Pons (tissue), 1 donor: ENCODE data around the gene RALBP1.

ENCODE experiments used
- DNase-seq: peaks from one replicate; pipeline ENCODE4 v3.0.0-alpha.2; 2016; ENCODE audit warnings: low spot score

Gene RALBP1

GRCh38 chr18:9508446-9509025 is 33.2 kb downstream of the RALBP1 start:
- no peak for DNase-seq

GRCh38 chr18:9513971-9514512 is 38.7 kb downstream of the RALBP1 start:
- DNase-seq, result no peak

GRCh38 chr18:9516437-9517064 is 41.2 kb downstream of the RALBP1 start:
- peak; percentile 22 for DNase-seq

GRCh38 chr18:9517869-9518268 is 42.6 kb downstream of the RALBP1 start:
- DNase-seq, result no peak

GRCh38 chr18:9519399-9519798 is 44.1 kb downstream of the RALBP1 start:
- no peak for DNase-seq

GRCh38 chr18:9520666-9521065 is 45.4 kb downstream of the RALBP1 start:
- no peak for DNase-seq

- DNase-seq, result no peak
Measured at GRCh38 chr18:9521770-9522169, 46.5 kb downstream of the RALBP1 start.

GRCh38 chr18:9522952-9523351 is 47.6 kb downstream of the RALBP1 start:
- no peak for DNase-seq

- DNase-seq, result no peak
Measured at GRCh38 chr18:9526458-9526857, 51.1 kb downstream of the RALBP1 start.

- DNase-seq, result no peak
Measured at GRCh38 chr18:9530226-9531009, 55.1 kb downstream of the RALBP1 start.

GRCh38 chr18:9531791-9532410 is 56.6 kb downstream of the RALBP1 start:
- no peak for DNase-seq

- DNase-seq, result no peak
Measured at GRCh38 chr18:9534844-9535243, 59.5 kb downstream of the RALBP1 start.

- peak; percentile 84 for DNase-seq
Measured at GRCh38 chr18:9535430-9535991, 60.2 kb downstream of the RALBP1 start.

- DNase-seq, result no peak
Measured at GRCh38 chr18:9536354-9537152, 61.2 kb downstream of the RALBP1 start.

GRCh38 chr18:9537677-9538076 is 62.4 kb downstream of the RALBP1 start:
- DNase-seq, result no peak

- DNase-seq, result no peak
Measured at GRCh38 chr18:9539283-9539682, 64.0 kb downstream of the RALBP1 start.

GRCh38 chr18:9539938-9540337 is 64.6 kb downstream of the RALBP1 start:
- no peak for DNase-seq

- no peak for DNase-seq
Measured at GRCh38 chr18:9542924-9543323, 67.6 kb downstream of the RALBP1 start.

GRCh38 chr18:9545029-9545428 is 69.7 kb downstream of the RALBP1 start:
- no peak for DNase-seq

GRCh38 chr18:9546468-9546867 is 71.2 kb downstream of the RALBP1 start:
- no peak for DNase-seq

- no peak for DNase-seq
Measured at GRCh38 chr18:9547782-9548181, 72.5 kb downstream of the RALBP1 start.
